ENCODE measurements around the gene C9orf50.

Gene C9orf50

DNA sequence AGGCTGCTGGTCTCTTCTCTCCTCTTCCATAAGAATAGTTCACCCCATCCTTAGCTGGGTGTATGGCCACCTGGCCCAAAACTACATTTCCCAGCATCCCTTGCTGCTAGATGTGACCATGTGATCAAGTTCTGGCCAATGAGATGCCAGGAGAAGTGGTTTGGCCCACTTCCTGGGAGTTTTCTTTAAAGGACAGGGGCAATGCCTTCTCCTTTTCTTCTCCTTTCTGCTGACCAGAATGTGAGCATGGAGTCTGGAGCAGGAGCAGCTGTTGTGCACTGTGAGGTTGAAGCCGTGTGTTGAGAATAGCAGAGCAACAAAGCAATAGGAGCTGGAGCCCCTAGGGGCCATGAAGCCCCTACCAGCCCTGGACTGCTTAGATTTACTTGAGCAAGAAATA, 36.8 kb downstream of the C9orf50 start:
- no peaks in the 10 kb centered on the region for H3K9me3 Mint-ChIP-seq
- ATAC-seq: peak; percentile 62
- H3K27me3 Mint-ChIP-seq: peaks cover 23% of the 10 kb centered on the region
- H3K27ac Mint-ChIP-seq: no peak overlapping the region
- no peak overlapping the region for H3K4me3 Mint-ChIP-seq
- no peaks in the 10 kb centered on the region for H3K36me3 Mint-ChIP-seq
- H3K4me1 Mint-ChIP-seq: peaks cover 30% of the 10 kb centered on the region

DNA sequence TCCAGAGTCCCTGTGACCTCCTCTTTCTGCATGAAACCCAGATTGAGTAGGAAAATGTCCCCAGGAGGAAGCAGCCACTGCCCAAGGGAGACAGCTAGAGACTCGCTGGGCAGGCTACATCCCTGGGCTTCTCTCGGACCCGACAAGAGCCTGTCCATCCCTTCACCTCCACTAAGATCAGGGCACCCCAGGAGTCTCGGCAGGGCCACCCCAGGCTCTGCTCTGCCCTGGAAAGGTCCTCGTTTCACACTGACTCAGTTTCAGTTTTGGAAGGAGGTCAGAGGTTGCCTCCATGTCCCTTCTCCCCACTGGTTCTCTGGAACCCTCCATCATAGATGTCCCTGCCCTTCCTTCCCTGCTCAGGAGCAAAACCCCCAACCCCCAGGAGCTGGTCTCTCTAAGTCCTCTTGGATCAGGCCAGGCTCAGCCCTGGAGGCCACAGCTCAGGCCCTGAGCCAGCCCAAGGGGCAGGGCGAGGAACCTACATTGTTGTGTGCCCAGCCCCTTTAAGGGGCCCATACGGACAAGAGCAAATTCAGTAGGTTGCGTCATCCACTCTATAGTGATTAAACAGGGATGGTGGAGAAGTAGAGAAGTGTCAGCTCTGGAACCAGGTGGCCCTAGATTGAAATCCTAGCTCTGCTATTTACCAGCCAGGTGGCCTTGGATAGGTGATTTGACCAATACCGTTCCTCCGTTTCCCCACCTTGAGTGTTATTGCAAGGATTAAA, 37.4 kb downstream of the C9orf50 start:
- Mint-ChIP-seq H3K9me3 (no peaks in the 10 kb centered on the region), H3K36me3 (no peaks in the 10 kb centered on the region), H3K27me3 (peaks cover 16% of the 10 kb centered on the region), H3K4me3 (no peak overlapping the region), H3K27ac (no peak overlapping the region), H3K4me1 (peaks cover 30% of the 10 kb centered on the region)
- ATAC-seq: no peak

DNA sequence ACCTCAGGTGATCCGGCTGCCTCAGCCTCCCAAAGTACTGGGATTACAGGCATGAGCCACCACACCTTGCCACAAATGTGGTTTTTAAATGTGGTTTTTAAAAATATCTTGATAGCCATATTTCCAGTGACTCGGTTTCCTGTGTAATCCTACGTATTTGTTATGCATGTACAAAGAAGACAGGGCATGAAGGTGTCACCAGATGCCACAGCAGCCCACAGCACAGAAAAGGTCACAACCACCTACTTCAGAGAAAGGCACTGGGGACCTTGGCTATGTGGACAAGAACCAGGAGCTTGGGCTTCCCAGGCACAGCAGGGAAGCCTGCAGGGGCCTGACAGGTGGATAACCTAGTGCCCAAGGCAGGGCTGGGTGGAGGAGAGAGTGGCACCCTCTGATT, 38.0 kb downstream of the C9orf50 start:
- no peak for ATAC-seq
- Mint-ChIP-seq H3K27ac (no peak overlapping the region), H3K4me3 (no peak overlapping the region), H3K9me3 (no peaks in the 10 kb centered on the region), H3K36me3 (no peaks in the 10 kb centered on the region), H3K27me3 (peaks cover 10% of the 10 kb centered on the region), H3K4me1 (peaks cover 30% of the 10 kb centered on the region)

DNA sequence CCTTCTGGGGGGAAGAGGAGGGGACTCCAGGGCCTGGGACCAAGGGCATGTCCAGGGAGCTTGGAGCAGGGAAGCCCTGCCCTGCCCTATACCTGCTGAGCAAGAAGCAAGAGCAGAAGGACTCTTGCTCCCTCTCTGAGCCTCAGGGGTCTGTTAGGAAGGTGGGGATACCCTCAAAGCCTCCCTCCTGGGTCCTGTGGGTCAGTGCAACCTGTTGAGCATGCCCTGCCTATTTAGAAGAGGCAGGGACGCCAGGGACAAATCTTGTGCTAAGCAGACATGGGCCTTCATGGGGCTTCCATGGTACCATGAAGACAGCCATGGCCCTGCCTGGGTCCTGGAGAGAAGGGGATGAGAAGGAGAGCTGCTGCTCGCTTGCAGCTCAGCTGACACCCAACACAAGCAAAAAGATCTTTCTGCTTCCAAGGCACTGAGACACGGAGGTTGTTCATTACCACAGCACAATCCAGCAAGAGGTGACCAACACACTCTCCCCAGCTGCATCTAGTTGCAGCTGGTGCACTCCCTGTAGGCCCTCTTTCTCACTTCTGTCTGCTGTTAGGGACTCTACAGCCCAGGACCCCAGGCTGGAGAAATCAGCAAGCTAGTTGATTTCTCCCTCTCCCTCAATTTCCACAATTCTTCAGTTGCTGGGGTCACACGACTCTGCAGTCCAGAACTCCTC, 39.3 kb downstream of the C9orf50 start:
- no peak overlapping the region for H3K27ac Mint-ChIP-seq
- H3K9me3 Mint-ChIP-seq: no peaks in the 10 kb centered on the region
- H3K4me1 Mint-ChIP-seq: peaks cover 30% of the 10 kb centered on the region
- H3K4me3 Mint-ChIP-seq: no peak overlapping the region
- ATAC-seq: no peak
- peaks cover 9% of the 10 kb centered on the region for H3K27me3 Mint-ChIP-seq
- H3K36me3 Mint-ChIP-seq: no peaks in the 10 kb centered on the region

DNA sequence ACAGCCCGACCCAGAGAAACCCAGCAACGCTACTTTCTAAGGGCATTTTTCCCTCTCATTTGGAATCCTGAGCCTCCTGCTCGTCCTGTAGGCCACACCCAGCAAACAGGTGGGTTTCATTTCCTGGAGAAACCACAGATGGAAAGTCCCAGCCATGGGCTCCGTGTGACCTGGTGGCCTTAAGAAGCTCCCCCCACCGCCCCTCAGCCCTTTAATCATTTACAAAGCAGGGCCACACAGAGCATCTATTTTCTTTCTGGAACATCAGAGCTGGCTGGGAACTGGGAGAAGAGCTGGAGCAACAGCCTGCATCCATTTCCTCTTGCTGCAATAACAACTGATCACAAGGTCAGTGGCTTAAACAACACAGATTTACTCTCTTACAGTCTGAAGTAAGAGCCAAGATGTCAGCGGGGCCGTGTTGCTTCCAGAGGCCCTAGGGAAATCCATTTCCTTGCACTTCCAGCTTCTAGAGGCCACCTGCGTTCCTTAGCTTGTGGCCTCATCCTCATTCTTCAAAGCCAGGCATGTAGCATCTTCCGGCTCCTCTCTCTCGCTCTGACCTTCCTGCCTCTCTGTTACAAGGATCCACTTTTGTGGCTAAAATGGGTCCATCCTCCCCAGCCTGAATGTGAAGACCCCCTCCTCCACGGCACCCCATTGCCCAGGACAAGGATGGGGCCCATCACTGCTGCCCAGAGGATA, 40.5 kb downstream of the C9orf50 start:
- ATAC-seq: peak; percentile 60
- Mint-ChIP-seq H3K4me1 (peaks cover 30% of the 10 kb centered on the region), H3K27ac (no peak overlapping the region), H3K36me3 (no peaks in the 10 kb centered on the region), H3K27me3 (peaks cover 20% of the 10 kb centered on the region), H3K4me3 (no peak overlapping the region), H3K9me3 (peaks cover 4% of the 10 kb centered on the region)

DNA sequence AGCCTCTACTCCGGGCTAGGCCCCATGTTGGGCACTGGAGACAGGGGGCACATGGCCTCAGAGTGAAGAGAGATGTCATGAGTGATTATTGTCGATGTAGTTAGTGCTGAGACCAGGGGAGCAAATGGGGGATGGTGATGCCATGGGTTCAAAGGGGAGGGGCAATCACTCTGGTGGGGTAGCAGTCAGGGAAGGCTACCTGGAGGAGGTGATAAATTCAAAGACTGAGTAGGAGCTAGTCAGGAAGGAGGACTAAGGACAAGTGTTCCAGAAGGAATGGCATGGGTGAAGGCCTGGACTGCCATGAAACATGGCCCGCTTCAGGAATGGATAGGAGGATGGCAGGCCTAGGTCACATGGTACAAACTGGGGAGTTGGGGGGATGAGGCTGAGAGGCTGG, 41.6 kb downstream of the C9orf50 start:
- no peak for ATAC-seq

DNA sequence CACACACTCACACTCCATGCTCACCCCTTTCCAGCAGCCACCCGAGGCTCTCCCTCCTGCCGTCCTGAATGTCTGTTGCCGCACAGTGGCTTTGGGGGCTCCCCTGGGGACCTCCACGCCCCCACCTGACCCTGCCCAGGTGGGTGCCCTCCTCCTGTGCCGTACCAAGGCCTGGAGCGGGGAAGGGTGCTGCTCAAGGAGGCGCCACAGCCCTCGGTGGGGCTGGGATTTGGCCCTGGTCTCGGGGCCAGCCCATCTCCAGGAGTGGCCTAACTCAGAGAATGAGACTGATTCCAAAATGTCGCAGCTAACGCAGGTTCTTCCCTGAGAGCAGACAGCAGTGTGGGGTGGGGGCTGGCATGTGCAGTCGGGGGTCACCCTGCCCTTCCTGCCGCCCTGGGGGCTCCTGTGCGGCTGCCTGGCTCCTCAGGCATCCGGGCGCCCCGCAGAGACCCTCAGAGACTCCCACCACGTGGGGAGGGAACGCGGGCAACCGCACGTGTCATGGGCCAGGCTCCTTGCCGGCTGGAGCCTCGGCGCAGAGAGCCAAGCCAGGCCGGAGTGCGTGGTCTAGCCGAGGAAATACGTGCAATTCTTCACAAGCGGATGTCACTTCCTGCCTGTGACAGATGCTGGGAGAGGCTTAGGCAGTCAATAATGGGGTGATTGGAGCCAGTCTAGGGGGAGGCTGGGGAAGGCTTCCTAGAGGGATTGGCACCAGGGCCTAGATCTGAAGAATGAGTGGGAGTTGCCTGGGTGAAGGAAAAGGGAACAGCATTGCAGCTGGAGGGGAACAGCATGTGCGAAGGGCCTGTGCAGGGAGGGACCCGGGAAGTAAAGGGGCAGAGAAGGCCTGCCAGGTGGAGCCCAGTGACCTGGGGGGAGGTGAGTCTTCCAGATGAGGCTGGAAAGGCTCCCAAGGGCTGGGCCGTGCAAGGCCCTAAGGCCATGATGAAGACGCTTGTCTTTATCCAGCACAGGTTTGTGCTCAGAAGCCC, 44.1 kb downstream of the C9orf50 start:
- no peak for ATAC-seq
- Mint-ChIP-seq H3K27ac (no peak overlapping the region), H3K27me3 (peaks cover 20% of the 10 kb centered on the region), H3K4me3 (no peak overlapping the region), H3K9me3 (peaks cover 11% of the 10 kb centered on the region), H3K4me1 (peaks cover 17% of the 10 kb centered on the region), H3K36me3 (peaks cover 6% of the 10 kb centered on the region)

More for the DNA sequence above, 41.6 kb downstream of the C9orf50 start:
- Mint-ChIP-seq H3K9me3 (peaks cover 4% of the 10 kb centered on the region), H3K36me3 (no peaks in the 10 kb centered on the region), H3K27ac (no peak overlapping the region), H3K4me3 (no peak overlapping the region), H3K4me1 (peaks cover 27% of the 10 kb centered on the region), H3K27me3 (peaks cover 20% of the 10 kb centered on the region)

DNA sequence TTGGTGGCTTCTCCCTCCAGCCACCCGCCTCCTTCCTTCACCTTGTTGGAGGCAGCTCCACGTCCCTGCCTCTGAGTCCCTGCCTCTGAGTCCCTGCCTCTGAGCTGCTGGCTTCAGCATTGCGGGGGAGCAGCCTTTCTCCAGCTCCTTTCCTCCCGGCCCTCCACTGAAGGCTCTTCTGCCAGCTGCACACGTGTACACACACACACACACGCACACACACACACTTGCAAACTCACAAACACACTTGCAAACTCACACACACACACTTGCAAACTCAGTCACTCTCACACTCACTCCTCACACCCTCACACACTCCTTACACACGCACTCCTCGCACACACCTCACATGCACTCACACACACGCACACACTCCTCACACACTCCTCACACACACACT, 45.1 kb downstream of the C9orf50 start:
- no peak overlapping the region for H3K4me3 Mint-ChIP-seq
- H3K36me3 Mint-ChIP-seq: peaks cover 6% of the 10 kb centered on the region
- no peak for ATAC-seq
- no peak overlapping the region for H3K27ac Mint-ChIP-seq
- peaks cover 20% of the 10 kb centered on the region for H3K4me1 Mint-ChIP-seq
- peaks cover 11% of the 10 kb centered on the region for H3K9me3 Mint-ChIP-seq
- H3K27me3 Mint-ChIP-seq: peaks cover 25% of the 10 kb centered on the region

DNA sequence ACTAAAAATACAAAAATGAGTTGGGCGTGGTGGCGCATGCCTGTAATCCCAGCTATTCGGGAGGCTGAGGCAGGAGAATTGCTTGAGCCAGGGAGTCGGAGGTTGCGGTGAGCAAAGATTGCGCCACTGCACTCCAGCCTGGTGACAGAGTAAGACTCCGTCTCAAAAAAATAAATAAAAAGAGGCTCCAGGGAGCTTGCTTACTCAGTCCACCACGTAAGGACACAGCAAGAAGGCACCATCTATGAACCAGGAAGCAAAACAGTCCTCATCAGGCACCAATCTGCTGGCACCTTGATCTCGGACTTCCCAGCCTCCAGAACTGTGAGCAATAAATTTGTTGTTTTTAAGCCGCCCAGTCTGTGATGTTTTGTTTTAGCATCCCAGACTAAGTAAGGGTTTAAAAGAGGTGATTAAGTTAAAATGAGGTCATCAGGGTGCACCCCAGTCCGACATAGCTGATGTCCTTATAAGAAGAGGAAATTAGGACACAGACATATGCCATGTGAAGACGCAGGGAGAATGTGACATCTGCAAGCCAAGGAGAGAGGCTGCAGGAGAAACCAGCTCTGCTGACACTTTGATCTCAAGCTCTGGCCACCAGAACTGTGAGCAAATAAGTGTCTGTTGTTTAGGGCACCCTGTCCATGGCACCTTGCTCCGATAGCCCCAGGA, 45.9 kb downstream of the C9orf50 start:
- Mint-ChIP-seq H3K4me1 (peaks cover 18% of the 10 kb centered on the region), H3K27ac (no peak overlapping the region)

DNA sequence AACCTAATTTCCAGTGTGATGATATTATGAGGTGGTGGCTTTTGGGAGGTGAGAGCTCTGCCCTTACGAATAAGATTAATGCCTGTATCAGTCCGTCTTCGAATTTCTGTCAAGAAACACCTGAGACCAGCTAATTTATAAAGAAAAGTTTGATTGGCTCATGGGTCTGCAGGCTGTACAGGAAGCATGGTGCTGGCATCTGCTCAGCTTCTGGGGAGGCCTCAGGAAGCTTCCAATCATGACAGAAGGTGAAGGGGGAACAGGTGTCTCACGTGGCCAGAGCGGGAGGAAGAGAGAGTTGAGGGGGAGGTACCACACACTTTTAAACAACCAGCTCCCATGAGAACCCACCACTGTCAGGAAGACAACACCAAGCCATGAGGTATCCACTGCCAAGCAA, 46.9 kb downstream of the C9orf50 start:
- Mint-ChIP-seq H3K27ac (no peak overlapping the region), H3K27me3 (peaks cover 43% of the 10 kb centered on the region), H3K4me1 (peaks cover 18% of the 10 kb centered on the region), H3K36me3 (peaks cover 6% of the 10 kb centered on the region), H3K9me3 (peaks cover 11% of the 10 kb centered on the region), H3K4me3 (no peak overlapping the region)
- ATAC-seq: no peak

More for the DNA sequence above, 45.9 kb downstream of the C9orf50 start:
- Mint-ChIP-seq H3K36me3 (peaks cover 6% of the 10 kb centered on the region), H3K4me3 (no peak overlapping the region), H3K27me3 (peaks cover 33% of the 10 kb centered on the region), H3K9me3 (peaks cover 11% of the 10 kb centered on the region)
- ATAC-seq: no peak

DNA sequence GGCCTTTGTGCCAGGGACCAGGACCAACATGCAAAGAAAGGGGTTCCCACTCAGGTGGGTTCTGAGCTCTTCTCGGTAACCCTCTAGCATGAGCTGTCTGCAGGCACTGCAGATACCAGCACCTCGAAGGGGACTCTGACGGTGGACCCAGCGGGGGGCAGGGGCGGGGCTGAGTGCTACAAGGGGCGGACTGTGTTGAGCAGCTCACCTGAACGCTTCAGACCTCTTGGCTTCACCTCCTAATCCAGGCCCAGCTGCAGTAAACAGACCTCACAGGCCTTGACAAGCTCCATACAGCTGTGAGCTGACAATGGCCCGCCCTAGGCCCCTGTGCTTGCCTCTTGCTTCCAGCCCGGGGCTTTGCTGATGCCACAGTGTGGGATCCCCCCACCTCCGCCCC, 48.4 kb downstream of the C9orf50 start:
- H3K4me3 Mint-ChIP-seq: no peak overlapping the region
- H3K27ac Mint-ChIP-seq: no peak overlapping the region
- peaks cover 26% of the 10 kb centered on the region for H3K4me1 Mint-ChIP-seq
- peaks cover 53% of the 10 kb centered on the region for H3K27me3 Mint-ChIP-seq
- H3K36me3 Mint-ChIP-seq: peaks cover 6% of the 10 kb centered on the region
- H3K9me3 Mint-ChIP-seq: peaks cover 11% of the 10 kb centered on the region
- ATAC-seq: no peak

DNA sequence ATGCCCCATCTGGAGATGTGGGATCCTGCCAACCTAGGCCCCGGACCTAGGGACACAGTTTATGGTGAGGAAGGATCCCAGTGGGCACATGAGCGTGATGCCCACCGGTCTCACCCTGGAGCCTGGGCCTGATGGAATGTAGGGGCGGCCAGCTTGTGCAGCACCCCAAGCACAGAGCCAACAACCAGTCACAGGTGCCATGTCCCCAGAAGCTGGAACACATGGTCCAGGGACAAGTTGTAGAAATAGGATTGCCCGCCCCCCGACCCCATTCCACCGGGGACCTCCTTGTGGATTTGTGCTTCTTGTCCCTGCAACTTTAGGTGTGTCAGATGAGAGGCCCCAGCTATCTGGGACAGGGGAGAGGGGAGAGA, 48.9 kb downstream of the C9orf50 start:
- H3K9me3 Mint-ChIP-seq: peaks cover 11% of the 10 kb centered on the region
- H3K4me1 Mint-ChIP-seq: peaks cover 26% of the 10 kb centered on the region
- ATAC-seq: no peak
- H3K27ac Mint-ChIP-seq: no peak overlapping the region
- H3K36me3 Mint-ChIP-seq: peaks cover 6% of the 10 kb centered on the region
- H3K27me3 Mint-ChIP-seq: peaks cover 53% of the 10 kb centered on the region
- no peak overlapping the region for H3K4me3 Mint-ChIP-seq

DNA sequence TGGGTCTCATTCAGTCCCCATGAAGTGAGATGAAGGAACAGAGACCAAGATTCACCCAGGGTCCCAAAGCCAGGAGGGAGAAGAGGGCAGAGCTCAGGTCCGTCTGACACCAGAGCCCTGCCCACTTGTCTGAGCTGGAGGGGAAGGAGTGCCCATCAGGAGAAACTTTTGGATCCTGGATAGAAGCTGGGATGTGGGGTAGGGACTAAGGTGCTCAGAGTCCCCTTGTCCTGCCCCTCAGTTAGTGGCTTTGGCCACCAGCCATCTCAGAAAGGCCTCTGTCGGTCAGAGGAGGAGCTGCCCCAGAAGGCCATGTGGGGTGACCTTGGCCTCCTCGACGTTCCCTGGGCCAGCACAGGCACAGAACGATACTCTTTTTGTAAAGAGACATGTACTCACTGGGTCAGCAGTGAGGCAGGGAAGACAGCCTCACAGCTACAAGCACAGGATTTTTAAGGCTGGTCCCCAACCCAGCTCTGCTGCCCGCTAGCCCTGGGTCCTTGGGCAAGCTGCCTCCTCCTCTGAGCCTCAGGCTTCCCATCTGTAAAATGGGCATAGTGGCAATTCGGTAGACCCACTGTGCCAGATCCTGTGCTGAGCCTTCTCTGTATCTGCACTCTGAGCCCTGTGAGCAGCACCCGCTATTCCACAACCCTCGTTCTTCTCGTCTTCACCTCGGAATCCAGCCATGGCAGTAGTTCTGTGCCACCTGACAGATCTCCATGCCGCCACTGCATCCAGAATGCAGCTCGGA, 49.4 kb downstream of the C9orf50 start:
- Mint-ChIP-seq H3K4me1 (peaks cover 26% of the 10 kb centered on the region), H3K36me3 (peaks cover 6% of the 10 kb centered on the region), H3K4me3 (no peak overlapping the region), H3K27ac (no peak overlapping the region), H3K9me3 (peaks cover 11% of the 10 kb centered on the region), H3K27me3 (peaks cover 53% of the 10 kb centered on the region)
- ATAC-seq: no peak

Measured in stimulated activated memory B cell treated with anti-CD40 and anti-IgM and Interleukin-4, amounts not matched to agents 10 μg/mL and 1 μg/mL and 100 μg/mL, for 72 hours (primary cell).